Activated naive CD4-positive, alpha-beta T cell treated with Interleukin-2 at 50 U/mL for 16 hours (primary cell): Measurements from ENCODE around the gene SLC39A11.
A peak's percentile ranks its signal among the peaks of the same experiment; 100 is the strongest.
"Not testable (repeated sequence)": the region's sequence is repeated elsewhere in the genome, so short reads cannot be mapped to it uniquely, and the experiment has no call there.

Experiments
- DNase-seq: peaks from one replicate; pipeline ENCODE4 v3.0.0-alpha.2; 2020

The SLC39A11 gene

DNA sequence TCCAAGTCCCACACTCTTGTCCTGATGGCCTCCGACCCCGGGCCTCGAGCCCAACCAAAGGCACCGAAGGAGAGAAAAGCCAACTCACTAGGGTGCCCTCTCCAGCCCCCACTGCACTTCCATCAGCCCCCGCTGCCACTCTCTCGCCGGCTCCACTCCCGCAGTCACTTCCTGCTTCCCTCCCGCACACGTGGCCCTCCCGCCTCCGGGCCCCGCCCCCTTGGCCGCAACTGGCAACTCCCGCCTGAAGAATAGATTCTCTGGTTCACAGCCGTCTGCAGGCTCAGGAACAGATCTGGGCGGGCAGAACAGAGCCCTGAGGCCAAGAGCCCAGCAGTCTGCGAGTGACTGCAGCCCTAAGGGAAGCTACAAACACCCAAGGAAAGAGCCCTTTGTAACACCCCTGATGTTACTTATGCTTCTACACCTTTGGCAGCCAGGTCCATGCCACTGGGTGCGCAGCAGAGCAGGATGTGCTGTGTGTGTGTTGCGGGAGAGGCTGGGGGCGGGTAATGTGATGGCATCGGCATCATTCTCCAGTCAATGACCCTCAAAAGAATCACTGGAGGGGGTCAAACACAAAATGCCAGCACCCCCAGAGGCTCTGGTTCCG is at the start of gene SLC39A11:
Gene SLC39A11 (minus strand): TSS at position 166 of the 613 bp plus-strand sequence. CDS start 3,924 bp downstream, outside the sequence.
- peak; percentile 93 for DNase-seq

GRCh38 chr17:73141411-73141810 is 48.9 kb upstream of the SLC39A11 start:
- DNase-seq = no peak

DNA sequence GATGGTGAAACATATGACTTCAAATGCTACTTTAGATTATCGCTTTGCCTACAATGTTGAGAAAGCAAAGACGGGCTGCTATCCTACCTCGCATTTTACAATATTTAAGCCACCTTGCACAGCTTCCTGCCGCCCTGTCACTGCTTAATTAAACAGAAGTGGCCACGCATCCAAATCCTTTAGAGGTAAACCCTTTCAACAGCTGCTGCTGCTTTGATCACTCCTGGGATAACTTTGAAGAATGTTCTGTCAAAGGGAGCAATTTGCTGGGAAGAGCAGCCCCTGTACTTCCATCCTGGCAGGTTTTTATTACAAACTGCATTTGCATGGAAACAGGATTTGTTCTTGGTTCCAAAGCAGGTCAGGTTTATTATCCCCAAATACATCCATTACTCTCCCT is 48.1 kb upstream of the SLC39A11 start:
- DNase-seq = no peak

- DNase-seq = no peak
Observed at GRCh38 chr17:73139296-73139695, 46.8 kb upstream of the SLC39A11 start.

DNA sequence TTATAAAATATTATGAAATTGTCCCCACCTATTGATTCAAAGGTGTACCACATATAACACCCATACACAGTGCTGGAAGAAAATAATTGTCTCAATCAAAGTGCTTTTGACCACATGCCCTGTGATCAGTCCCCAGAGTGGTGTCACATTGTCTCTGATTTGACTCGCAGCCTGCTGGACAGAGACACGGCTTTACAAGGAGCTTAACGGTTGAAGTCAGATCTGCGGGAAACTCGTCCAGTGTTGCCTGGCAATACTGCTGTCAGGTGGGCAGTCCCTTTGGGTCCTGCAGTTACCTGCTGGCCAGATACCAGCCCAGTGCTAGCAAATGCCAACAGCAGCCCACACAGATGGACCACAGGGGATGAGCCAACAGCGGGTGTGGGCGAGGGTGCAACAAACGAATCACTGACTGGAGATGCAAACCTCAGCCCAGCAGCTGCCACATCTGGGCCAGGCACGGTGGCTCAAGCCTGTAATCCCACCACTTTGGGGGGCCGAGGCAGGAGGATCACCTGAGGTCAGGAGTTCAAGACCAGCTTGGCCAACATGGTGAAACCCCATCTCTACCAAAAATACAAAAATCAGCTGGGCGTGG is 46.2 kb upstream of the SLC39A11 start:
- DNase-seq = no peak

- no peak for DNase-seq
Observed at GRCh38 chr17:73137376-73137775, 44.9 kb upstream of the SLC39A11 start.

DNA sequence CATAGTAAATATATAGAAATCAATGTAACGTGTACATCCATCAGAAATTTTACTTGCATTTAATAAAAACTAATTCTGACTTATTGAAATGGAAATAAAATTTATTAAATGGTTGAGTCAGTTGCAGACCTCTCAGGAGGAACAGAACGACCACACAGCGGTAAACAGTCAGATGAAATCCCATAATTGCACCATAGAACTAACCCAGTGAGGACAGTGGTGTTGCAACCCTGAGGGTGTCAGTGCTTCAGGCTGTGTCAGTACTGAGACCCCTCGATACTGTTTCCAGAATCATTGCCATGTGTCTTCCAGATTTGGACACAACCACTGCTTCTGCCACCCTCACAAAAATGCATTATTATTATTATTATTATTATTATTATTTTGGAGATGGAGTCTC is 43.3 kb upstream of the SLC39A11 start:
- no peak for DNase-seq

DNA sequence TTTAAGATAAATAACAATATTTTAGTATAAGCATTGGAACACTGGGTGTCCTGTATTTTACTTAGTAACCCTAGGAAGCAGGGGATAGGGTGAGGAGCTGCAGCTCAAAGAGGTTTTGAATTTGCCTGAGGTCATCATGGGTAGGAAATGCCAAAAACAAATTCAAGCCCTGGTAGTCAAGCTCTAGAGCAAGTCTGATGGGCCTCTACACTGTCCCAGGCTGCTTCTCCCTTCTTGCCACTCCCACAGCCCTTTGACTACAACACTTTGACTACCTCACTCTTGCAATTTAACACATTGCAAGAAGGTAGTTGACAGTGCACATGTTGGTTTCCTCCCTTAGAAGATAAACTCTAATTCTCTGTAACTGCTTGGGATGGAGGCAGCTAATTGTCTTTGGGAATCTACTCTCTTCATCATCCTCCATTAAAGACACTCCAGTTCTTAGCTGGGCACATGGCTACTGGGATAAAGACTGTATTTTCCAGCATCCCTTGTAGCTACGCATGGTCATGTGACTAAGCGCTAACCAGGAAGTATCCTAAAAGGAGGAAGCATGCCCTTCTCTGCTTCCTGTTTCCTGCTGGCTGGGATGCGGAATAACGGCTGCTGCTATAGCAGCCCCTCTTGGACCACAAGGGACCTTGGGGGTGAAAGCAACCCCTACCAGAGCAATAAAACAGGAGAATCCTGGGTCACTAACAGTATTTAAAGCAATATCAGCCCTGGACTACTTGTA is 41.6 kb upstream of the SLC39A11 start:
- DNase-seq = no peak

GRCh38 chr17:73132085-73132492 is 39.6 kb upstream of the SLC39A11 start:
- DNase-seq = no peak

DNA sequence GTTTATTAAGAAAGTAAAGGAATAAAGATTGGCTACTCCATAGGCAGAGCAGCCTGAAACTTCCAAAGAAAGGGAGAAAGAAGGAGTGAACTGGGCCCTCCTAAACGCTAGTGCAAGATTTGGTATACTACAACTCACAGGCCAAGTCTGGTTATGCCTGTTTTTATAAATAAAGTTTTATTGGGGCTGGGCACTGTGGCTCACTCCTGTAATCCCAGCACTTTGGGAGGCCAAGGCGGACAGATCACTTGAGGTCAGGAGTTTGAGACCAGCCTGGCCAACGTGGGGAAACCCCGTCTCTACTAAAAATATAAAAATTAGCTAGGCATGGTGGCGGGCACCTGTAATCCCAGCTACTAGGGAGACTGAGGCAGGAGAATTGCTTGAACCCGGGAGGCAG is 39.0 kb upstream of the SLC39A11 start:
- not testable (repeated sequence) for DNase-seq

- no peak for DNase-seq
Observed at GRCh38 chr17:73130977-73131376, 38.5 kb upstream of the SLC39A11 start.

DNA sequence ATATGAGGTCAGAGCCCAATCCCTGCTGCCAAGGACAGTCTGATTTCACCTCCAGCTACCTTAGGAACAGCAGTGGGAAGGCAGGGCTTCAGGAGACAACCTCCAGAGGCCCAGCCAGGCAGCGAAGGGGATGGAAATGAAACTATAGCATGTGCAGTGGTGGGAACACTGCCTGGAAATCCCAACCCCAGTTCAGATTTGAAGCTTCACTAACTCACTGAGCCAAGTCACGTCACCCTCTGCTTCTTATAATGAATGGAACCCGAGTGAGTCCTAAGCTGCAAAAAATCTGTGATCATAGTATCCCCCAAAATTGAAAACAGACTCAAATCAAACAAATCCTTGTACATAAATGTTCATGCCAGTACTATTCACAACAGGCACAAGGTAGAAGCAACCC is 36.0 kb upstream of the SLC39A11 start:
- no peak for DNase-seq

GRCh38 chr17:73126716-73127473 is 34.4 kb upstream of the SLC39A11 start:
- no peak for DNase-seq

GRCh38 chr17:73123606-73124320 is 31.3 kb upstream of the SLC39A11 start:
- no peak for DNase-seq

- no peak for DNase-seq
Observed at GRCh38 chr17:73122953-73123605, 30.6 kb upstream of the SLC39A11 start.

DNA sequence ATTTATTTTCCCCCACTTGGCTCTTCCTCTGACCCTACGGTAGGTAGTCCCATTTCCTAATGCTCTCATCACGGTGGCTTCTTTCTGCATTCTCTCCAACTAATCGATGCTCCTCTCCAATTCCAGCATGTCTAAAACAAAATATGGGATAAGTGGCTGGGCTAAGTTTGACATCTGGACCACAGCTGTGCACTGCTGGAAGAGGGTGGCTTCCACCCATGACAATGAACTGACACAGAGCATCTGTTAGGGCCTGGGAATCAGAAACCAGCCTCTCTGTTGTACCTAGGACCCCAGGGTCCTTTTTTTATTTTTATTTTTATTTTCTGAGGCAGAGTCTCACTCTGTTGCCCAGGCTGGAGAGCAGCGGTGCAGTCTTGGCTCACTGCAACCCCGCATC is 29.0 kb upstream of the SLC39A11 start:
- DNase-seq = no peak

GRCh38 chr17:73119631-73120030 is 27.1 kb upstream of the SLC39A11 start:
- DNase-seq = no peak

DNA sequence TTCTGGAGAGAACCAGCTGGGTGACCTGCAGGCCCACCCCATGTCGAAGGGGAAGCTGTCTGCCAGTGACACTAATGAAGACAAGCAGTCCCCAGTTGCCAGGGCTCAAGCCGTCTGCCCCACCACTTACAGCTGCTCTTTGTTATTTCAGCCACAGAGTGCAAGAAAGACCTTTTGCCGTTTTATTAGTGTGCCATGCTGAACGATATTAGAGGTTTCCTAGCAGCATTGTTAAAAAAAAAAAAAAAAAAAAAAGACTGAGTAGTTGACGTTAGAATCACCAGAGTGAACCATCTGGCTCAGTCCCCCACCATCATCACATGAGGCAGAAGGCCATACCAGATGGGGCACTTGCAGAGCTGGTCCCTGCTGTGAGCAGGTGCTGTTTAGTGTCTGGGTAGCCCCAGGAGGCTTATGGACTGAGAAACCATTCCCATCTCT is 26.5 kb upstream of the SLC39A11 start:
- DNase-seq = no peak

DNA sequence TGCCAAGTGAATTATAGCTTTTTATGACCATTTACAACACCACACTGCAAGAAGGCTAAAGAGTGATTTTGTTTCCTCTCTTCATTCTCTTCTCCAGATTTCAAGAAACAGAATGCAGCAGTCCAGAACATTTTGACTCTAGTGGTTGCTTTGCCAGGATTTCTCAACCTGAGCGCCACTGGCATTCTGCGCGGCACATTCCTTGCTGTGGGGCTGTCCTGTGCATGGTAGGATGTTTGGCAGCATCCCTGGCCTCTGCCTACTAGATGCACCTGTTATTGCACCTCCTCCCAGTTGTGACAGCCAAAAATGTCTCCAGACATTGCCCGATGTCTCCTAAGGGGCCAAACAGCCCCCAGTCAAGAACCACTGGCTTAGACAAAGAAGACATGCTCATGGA is 25.7 kb upstream of the SLC39A11 start:
- DNase-seq = no peak

GRCh38 chr17:73112246-73112645 is 19.8 kb upstream of the SLC39A11 start:
- DNase-seq = no peak

DNA sequence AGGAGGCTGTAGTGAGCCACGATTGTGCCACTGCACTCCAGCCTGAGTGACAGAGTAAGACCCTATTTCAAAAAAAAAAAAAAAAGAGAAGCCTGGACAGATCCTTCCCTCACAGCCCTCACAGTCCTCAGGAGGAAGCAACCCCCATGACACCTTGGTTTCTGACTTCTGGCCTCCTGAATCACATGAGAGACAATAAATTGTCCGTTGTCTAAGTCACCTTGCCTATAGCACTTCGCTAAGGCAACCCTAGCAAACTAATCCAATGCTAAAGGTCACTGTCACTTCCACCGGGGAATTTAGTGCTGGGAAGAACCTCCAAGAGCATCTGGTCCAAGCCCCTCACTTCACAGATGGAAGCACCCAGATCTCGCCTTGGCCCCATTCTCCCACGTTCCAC is 18.9 kb upstream of the SLC39A11 start:
- no peak for DNase-seq

- no peak for DNase-seq
Observed at GRCh38 chr17:73107191-73107590, 14.7 kb upstream of the SLC39A11 start.
